HCT116 (cell line): Measurements from ENCODE around the gene KLF17. TPM values are rescaled to one million over a fixed set of nuclear protein-coding genes. Genes with fewer than 3 reads are reported as not detected.

Experiments used
- ATAC-seq: fragments of 200-7000 bp; cut with Tn5 transposase; 2 replicates; pipeline ENCODE4 v1.9.1; 2020; ENCODE audit warnings: mild to moderate bottlenecking, moderate library complexity
- BruUV-seq: library from RNA; stranded (reverse); fragments of 400-500 nt; replicated peaks from 2 replicates; lab custom pipeline; 2021; lab: Mats Ljungman, UMichigan
- CTCF ChIA-PET: fragments of 300-600 bp; sonication (Branson Sonifier 250); formaldehyde crosslinking; loops from one replicate; lab custom pipeline; 2021; ENCODE audit warnings: antibody characterized with exemption; lab: Charles Lee
- POLR2A ChIA-PET: fragments of 300-600, 350-600 bp; sonication (Branson Sonifier 250); formaldehyde crosslinking; loops from one replicate; lab custom pipeline; 2021; ENCODE audit warnings: antibody characterized with exemption; lab: Charles Lee
- RAD21 ChIA-PET, 2 experiments: fragments of 300-600 bp; sonication (Branson Sonifier 250); formaldehyde crosslinking; loops; one replicate each; lab custom pipeline; 2023; ENCODE audit warnings: low total read pairs in 2 of 2; ENCODE audit not compliant: uncharacterized antibody in 2 of 2, unreplicated experiment in 2 of 2, low non-redundant PET in 1 of 2; lab: Charles Lee
- DNase-seq: peaks from one replicate; pipeline ENCODE4 v3.0.0-alpha.2; 2010; ENCODE audit warnings: low read depth, low spot score
- H2AFZ ChIP-seq: fragments of 200-600 bp; shearing (Covaris generic), sonication (generic); 2 replicates; pipeline ENCODE4 v1.6.1; 2017; ENCODE audit warnings: low read depth, mixed run types, mixed read lengths, antibody characterized with exemption, low read length; ENCODE audit not compliant: poor library complexity, severe bottlenecking
- H3K27ac ChIP-seq: 2 replicates; pipeline ENCODE4 v1.5.1; 2012; ENCODE audit warnings: low read depth, low read length
- H3K27me3 ChIP-seq: fragments of 200-600 bp; sonication (generic); 2 replicates; pipeline ENCODE4 v1.6.1; 2016; ENCODE audit warnings: mixed run types, low read length, mixed read lengths; ENCODE audit not compliant: insufficient read depth
- H3K36me3 ChIP-seq, 2 experiments: fragments of 200-500 bp in 1 of 2; fragments of 200-600 bp in 1 of 2; sonication (Bioruptor generic) in 1 of 2; sonication (generic) in 1 of 2; 2 replicates each; pipeline versions ENCODE4 v1.5.1 to v1.6.1; 2014 to 2016; ENCODE audit warnings: low read length in 2 of 2, inconsistent platforms in 1 of 2, mixed read lengths in 1 of 2, mixed run types in 1 of 2; ENCODE audit not compliant: insufficient read depth in 2 of 2, control insufficient read depth in 1 of 2
- H3K4me1 ChIP-seq, 2 experiments: fragments of 200-600 bp in 1 of 2; sonication (generic) in 1 of 2; 2 replicates each; pipeline versions ENCODE4 v1.5.1 to v1.6.1; 2012 to 2017; ENCODE audit warnings: low read length in 2 of 2, inconsistent platforms in 1 of 2, mild to moderate bottlenecking in 1 of 2, mixed read lengths in 1 of 2, mixed run types in 1 of 2, moderate library complexity in 1 of 2; ENCODE audit not compliant: insufficient read depth in 2 of 2, control insufficient read depth in 1 of 2
- H3K4me2 ChIP-seq: fragments of 200-600 bp; sonication (generic); 2 replicates; pipeline ENCODE4 v1.6.1; 2017; ENCODE audit warnings: mixed run types, low read length, mixed read lengths
- H3K4me3 ChIP-seq, 2 experiments: fragments of 200-600 bp in 1 of 2; sonication (generic) in 1 of 2; replicated peaks in 1 of 2; 2 replicates each; pipeline ENCODE4 v1.5.1; 2011 to 2016; ENCODE audit warnings: low read length in 2 of 2, control low read depth in 1 of 2, low read depth in 1 of 2, mild to moderate bottlenecking in 1 of 2, mixed read lengths in 1 of 2, mixed run types in 1 of 2
- H3K79me2 ChIP-seq: fragments of 200-600 bp; sonication (generic); 2 replicates; pipeline ENCODE4 v1.6.1; 2017; ENCODE audit warnings: mild to moderate bottlenecking, mixed run types, low read length, moderate library complexity, mixed read lengths; ENCODE audit not compliant: insufficient read depth
- H3K9ac ChIP-seq: fragments of 200-600 bp; sonication (generic); 2 replicates; pipeline ENCODE4 v1.6.1; 2016; ENCODE audit warnings: low read length, mixed read lengths
- H3K9me2 ChIP-seq: fragments of 200-600 bp; sonication (generic), shearing (Covaris generic); 2 replicates; pipeline ENCODE4 v1.6.1; 2017; ENCODE audit warnings: mixed run types, mild to moderate bottlenecking, moderate library complexity; ENCODE audit not compliant: insufficient read depth
- H3K9me3 ChIP-seq, 2 experiments: fragments of 200-500 bp in 1 of 2; fragments of 200-600 bp in 1 of 2; sonication (Bioruptor generic) in 1 of 2; sonication (generic) in 1 of 2; 2 replicates each; pipeline ENCODE4 v1.6.1; 2014 to 2017; ENCODE audit warnings: low read length in 2 of 2, mixed read lengths in 2 of 2, inconsistent platforms in 1 of 2, low read depth in 1 of 2, mild to moderate bottlenecking in 1 of 2, mixed run types in 1 of 2, moderate library complexity in 1 of 2; ENCODE audit not compliant: control insufficient read depth in 1 of 2, insufficient read depth in 1 of 2
- H4K20me1 ChIP-seq: fragments of 200-600 bp; sonication (generic), shearing (Covaris generic); 2 replicates; pipeline ENCODE4 v1.6.1; 2017; ENCODE audit warnings: mixed run types, mild to moderate bottlenecking, moderate library complexity; ENCODE audit not compliant: insufficient read depth
- ATF3 ChIP-seq: IDR thresholded peaks from 2 replicates; pipeline ENCODE4 v1.6.1; 2012
- CBX3 ChIP-seq: IDR thresholded peaks from 2 replicates; pipeline ENCODE4 v1.6.1; 2012; ENCODE audit warnings: low read depth
- CEBPB ChIP-seq: IDR thresholded peaks from 2 replicates; pipeline ENCODE4 v1.6.1; 2012; ENCODE audit warnings: low read depth
- EGR1 ChIP-seq: IDR thresholded peaks from 2 replicates; pipeline ENCODE4 v1.6.1; 2012; ENCODE audit warnings: low read depth
- ELF1 ChIP-seq: IDR thresholded peaks from 2 replicates; pipeline ENCODE4 v1.6.1; 2012; ENCODE audit warnings: low read depth, borderline replicate concordance
- EZH2 ChIP-seq: fragments of 200-600 bp; sonication (generic); IDR thresholded peaks from 2 replicates; pipeline ENCODE4 v1.6.1; 2017; ENCODE audit warnings: antibody characterized with exemption, mixed run types
- FOSL1 ChIP-seq: IDR thresholded peaks from 2 replicates; pipeline ENCODE4 v1.6.1; 2012; ENCODE audit warnings: low read depth
- JUND ChIP-seq: IDR thresholded peaks from 2 replicates; pipeline ENCODE4 v1.6.1; 2012
- MAX ChIP-seq: IDR thresholded peaks from 2 replicates; pipeline ENCODE4 v1.6.1; 2012
- POLR2A ChIP-seq: IDR thresholded peaks from 2 replicates; pipeline ENCODE4 v1.7.0; 2011; ENCODE audit warnings: borderline replicate concordance; ENCODE audit not compliant: insufficient read depth, insufficient read length; ENCODE audit errors: extremely low read depth
- RAD21 ChIP-seq: IDR thresholded peaks from 2 replicates; pipeline ENCODE4 v1.6.1; 2012; ENCODE audit warnings: low read depth, mild to moderate bottlenecking
- REST ChIP-seq: IDR thresholded peaks from 2 replicates; pipeline ENCODE4 v1.6.1; 2012; ENCODE audit warnings: low read depth
- SIN3A ChIP-seq: IDR thresholded peaks from 2 replicates; pipeline ENCODE4 v1.6.1; 2012; ENCODE audit warnings: low read depth
- SRF ChIP-seq: IDR thresholded peaks from 2 replicates; pipeline ENCODE4 v1.6.1; 2012; ENCODE audit warnings: low read depth
- TCF7L2 ChIP-seq: IDR thresholded peaks from 2 replicates; pipeline ENCODE4 v1.7.0; 2011; ENCODE audit warnings: borderline replicate concordance, inconsistent platforms; ENCODE audit not compliant: insufficient read depth, insufficient read length; ENCODE audit errors: extremely low read depth
- YY1 ChIP-seq: IDR thresholded peaks from 2 replicates; pipeline ENCODE4 v1.6.1; 2011; ENCODE audit warnings: low read length, low read depth, moderate library complexity, mild to moderate bottlenecking; ENCODE audit not compliant: insufficient replicate concordance; ENCODE audit errors: extremely low read depth
- ZNF274 ChIP-seq: fragments of 200-500 bp; sonication (Bioruptor generic); IDR thresholded peaks from 2 replicates; pipeline ENCODE4 v1.6.1; 2014; ENCODE audit warnings: mild to moderate bottlenecking, low read depth, low read length, inconsistent platforms
- intact Hi-C: fragments of 100-400 bp; cut with micrococcal nuclease; formaldehyde crosslinking; loops from 2 replicates; pipeline ENCODE4 v1.10.0; 2022
- total RNA-seq: library from RNA; stranded (reverse); gene quantifications from one replicate; pipeline ENCODE4 v1.2.1, GENCODE V29; 2021; ENCODE audit not compliant: unreplicated experiment
- TF ChIP-seq, protein P1 (sequence below): IDR thresholded peaks from 2 replicates; pipeline ENCODE4 v1.6.1; 2011; ENCODE audit warnings: mild to moderate bottlenecking, low read length, moderate library complexity; ENCODE audit not compliant: insufficient replicate concordance; ENCODE audit errors: extremely low read depth

The KLF17 gene
- total RNA-seq, 1 experiment from 2014 or later, result not detected

- RAD21 ChIA-PET, result no interaction called here
- Histone ChIP-seq H2AFZ (no peak overlapping the region), H3K36me3 (no peaks in the 10 kb centered on the region), H3K9me2 (no peaks in the 10 kb centered on the region), H3K79me2 (no peaks in the 10 kb centered on the region), H3K9ac (no peak overlapping the region), H3K27me3 (no peaks in the 10 kb centered on the region), H3K4me2 (no peak overlapping the region), H3K4me3 (no peak overlapping the region), H3K9me3 (no peaks in the 10 kb centered on the region; a peak in 1 of 4 replicates), H4K20me1 (no peaks in the 10 kb centered on the region), H3K4me1 (0 out of 4 replicates have a peak, but pooled peaks cover 0 to 6% of the 10 kb centered on the region in 2 experiments), H3K27ac (no peak overlapping the region)
- TF ChIP-seq TCF7L2 (no peak), EGR1 (no peak), CBX3 (no peak), JUND (no peak), EZH2 (no peak), SIN3A (no peak), ZNF274 (no peak), RAD21 (no peak), POLR2A (no peak), ELF1 (no peak)
- no TSS peak for BruUV-seq
- POLR2A ChIA-PET, result no interaction called here
- intact Hi-C loops, result no loop called here
- DNase-seq (no peak), ATAC-seq (no peak)
- CTCF ChIA-PET, result no interaction called here
Observed at GRCh38 chr1:44147582-44147981, 29.0 kb downstream of the KLF17 start.

DNA sequence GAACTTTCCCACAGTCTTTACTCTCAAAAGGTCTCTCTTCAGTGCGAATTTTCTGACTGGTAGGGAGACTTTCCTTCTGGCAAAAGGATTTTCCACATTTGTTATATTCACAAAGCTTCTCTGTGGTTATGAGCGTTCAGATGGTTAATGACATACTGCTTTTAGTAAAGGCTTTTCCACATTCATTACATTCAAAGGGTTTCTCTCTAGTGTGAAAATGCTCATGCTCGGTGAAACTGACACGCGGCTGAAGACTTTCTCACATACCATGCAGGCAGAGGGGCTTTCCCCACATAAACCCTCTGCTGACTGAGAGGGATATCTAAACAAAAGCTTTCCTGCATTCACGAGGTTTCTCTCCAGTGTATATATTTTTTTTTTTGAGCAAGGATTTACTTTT, 32.7 kb downstream of the KLF17 start:
- H3K9me2 ChIP-seq, result no peaks in the 10 kb centered on the region
- no peaks in the 10 kb centered on the region for H3K36me3 ChIP-seq
- no peak overlapping the region for H3K4me2 ChIP-seq
- BruUV-seq, result no TSS peak
- ATAC-seq (no peak), DNase-seq (no peak)
- H3K4me3 ChIP-seq, result no peak overlapping the region
- ChIA-PET CTCF (no interaction called here), POLR2A (no interaction called here), RAD21 (no interaction called here)
- H3K9ac ChIP-seq, result no peak overlapping the region
- H3K79me2 ChIP-seq, result no peaks in the 10 kb centered on the region
- H3K27ac ChIP-seq, result no peak overlapping the region
- H3K27me3 ChIP-seq, result no peaks in the 10 kb centered on the region
- intact Hi-C loops, result no loop called here
- H4K20me1 ChIP-seq, result no peaks in the 10 kb centered on the region
- no peaks in the 10 kb centered on the region for H3K9me3 ChIP-seq
- peaks cover 24 to 34% of the 10 kb centered on the region in 2 experiments for H3K4me1 ChIP-seq
- no peak overlapping the region for H2AFZ ChIP-seq
- TF ChIP-seq, protein P1, sequence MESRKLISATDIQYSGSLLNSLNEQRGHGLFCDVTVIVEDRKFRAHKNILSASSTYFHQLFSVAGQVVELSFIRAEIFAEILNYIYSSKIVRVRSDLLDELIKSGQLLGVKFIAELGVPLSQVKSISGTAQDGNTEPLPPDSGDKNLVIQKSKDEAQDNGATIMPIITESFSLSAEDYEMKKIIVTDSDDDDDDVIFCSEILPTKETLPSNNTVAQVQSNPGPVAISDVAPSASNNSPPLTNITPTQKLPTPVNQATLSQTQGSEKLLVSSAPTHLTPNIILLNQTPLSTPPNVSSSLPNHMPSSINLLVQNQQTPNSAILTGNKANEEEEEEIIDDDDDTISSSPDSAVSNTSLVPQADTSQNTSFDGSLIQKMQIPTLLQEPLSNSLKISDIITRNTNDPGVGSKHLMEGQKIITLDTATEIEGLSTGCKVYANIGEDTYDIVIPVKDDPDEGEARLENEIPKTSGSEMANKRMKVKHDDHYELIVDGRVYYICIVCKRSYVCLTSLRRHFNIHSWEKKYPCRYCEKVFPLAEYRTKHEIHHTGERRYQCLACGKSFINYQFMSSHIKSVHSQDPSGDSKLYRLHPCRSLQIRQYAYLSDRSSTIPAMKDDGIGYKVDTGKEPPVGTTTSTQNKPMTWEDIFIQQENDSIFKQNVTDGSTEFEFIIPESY, result no peak
- TF ChIP-seq CBX3 (no peak), REST (no peak), RAD21 (no peak), SRF (no peak), CEBPB (no peak), JUND (no peak), ELF1 (no peak), FOSL1 (no peak), YY1 (no peak), ATF3 (no peak), MAX (no peak)
